Right lobe of liver (tissue), 4 donors: ENCODE results near the gene NTF4.

ENCODE experiments used
- CTCF ChIP-seq, 4 donors: fragments of 200-600 bp in 3 of 4; fragments of 450-650 bp in 1 of 4; IDR thresholded peaks; one replicate each; pipeline versions ENCODE4 v1.5.1 to v1.8.0; 2016 to 2022; ENCODE audit warnings: antibody characterized with exemption in 4 of 4, mild to moderate bottlenecking in 2 of 4
- POLR2A ChIP-seq: fragments of 450-650 bp; IDR thresholded peaks from one replicate; pipeline ENCODE4 v1.6.1; 2017; ENCODE audit warnings: antibody characterized with exemption, mild to moderate bottlenecking
- donor health status: DM: no; HTN: no; CAD: no.
- donor health status: DM: no; HTN: no; CAD: no.
- donor health status: DM: no; HTN: yes; CAD: no.

- TF ChIP-seq CTCF (IDR thresholded peaks at IDR 0.05) (no peak), POLR2A (no peak)
Measured at GRCh38 chr19:49092686-49093085, 28.1 kb upstream of the NTF4 start.
